HG02610 (cell line): Measurements from ENCODE around the gene PHF14.
"Not testable (repeated sequence)": the region's sequence is repeated elsewhere in the genome, so short reads cannot be mapped to it uniquely, and the experiment has no call there.

Experiments used
- ATAC-seq: cut with Tn5 transposase; IDR thresholded peaks from one replicate; pipeline ENCODE4 v1.9.1; 2021; ENCODE audit warnings: mild to moderate bottlenecking, moderate library complexity; ENCODE audit not compliant: unreplicated experiment

Gene PHF14, protein sequence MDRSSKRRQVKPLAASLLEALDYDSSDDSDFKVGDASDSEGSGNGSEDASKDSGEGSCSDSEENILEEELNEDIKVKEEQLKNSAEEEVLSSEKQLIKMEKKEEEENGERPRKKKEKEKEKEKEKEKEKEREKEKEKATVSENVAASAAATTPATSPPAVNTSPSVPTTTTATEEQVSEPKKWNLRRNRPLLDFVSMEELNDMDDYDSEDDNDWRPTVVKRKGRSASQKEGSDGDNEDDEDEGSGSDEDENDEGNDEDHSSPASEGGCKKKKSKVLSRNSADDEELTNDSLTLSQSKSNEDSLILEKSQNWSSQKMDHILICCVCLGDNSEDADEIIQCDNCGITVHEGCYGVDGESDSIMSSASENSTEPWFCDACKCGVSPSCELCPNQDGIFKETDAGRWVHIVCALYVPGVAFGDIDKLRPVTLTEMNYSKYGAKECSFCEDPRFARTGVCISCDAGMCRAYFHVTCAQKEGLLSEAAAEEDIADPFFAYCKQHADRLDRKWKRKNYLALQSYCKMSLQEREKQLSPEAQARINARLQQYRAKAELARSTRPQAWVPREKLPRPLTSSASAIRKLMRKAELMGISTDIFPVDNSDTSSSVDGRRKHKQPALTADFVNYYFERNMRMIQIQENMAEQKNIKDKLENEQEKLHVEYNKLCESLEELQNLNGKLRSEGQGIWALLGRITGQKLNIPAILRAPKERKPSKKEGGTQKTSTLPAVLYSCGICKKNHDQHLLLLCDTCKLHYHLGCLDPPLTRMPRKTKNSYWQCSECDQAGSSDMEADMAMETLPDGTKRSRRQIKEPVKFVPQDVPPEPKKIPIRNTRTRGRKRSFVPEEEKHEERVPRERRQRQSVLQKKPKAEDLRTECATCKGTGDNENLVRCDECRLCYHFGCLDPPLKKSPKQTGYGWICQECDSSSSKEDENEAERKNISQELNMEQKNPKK

DNA sequence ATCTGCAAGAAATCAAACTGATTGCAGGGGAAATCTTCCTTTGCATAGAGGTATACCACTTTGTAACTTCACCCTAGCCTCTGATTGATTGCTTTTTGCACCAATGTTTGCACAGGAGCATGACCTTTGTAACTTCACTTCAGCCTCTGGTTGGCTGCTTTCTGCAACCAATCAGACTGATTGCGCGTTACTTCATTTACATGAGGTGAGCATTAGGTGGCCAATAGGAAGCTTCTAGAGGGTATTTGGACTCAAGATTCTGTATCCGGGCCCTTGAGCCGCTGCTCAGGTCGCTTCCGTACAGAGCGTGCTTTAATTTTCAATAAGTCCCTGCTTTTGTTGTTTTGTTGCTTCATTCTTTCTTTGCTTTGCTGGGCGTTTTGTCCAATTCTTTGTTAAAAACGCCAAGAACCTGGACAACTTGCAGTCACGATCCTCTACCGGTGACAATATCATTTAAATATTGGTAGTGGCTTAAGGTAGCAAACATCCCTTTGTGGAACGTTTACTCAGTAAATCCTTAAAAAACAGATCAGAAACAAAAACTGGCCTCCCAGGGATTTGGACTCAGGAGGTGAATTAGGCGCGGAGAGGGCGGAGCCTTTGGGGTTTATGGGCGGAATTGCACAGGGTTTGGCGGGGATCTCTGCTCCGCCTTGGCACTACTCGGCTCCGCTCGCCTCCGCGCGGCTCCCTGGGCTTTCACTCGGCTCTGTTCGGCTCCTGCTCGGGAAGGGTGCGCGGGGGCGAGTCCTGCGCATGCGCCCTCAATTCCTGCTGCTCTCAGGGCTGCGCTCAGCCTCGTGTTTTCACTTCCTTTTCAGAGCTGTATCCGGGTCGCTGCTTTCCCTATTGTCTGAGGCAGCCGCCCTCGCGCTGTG is at the start of gene PHF14:
Gene PHF14 (plus strand): TSS at position 812 of the 881 bp plus-strand sequence. CDS start 452 bp downstream, outside the sequence.
- ATAC-seq = peak; percentile 98

DNA sequence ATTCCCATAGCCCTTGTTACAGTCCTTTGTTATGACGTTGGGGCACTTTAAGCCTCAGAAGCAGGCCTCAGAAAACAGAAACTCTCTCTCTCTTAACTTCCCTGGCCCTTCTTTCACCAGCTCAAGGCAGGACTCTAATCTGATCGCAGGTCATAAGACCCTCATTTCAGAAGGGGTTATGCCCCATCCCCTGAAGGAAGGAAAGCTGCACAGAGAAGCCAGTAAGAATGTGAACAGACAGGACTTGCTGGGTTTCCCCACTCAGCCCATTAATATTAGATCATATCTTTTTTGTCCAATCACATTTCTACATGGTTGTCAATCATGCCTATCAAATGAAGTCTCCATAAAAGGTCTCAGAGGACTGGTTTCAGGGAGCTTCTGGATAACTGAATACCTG is 49.3 kb upstream of the PHF14 start:
- no peak for ATAC-seq

DNA sequence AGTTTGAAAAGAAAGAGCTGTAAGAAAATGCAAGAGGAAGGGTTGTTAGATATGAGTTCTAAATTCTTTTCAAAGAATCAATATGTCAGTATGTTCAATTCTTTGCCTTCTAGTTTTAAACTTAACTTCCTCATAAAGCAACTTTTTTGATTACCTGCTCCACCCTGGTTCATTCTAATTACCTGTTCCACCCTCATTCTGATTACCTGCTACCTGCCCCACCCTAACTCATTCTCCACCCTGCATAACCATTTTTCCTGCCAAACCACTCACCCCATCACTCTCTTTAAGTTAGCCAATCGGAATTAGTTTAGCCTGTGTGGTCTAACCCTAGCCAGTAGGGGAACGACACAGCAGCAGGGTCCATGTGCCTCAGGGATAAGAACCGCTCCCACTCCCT is 45.5 kb upstream of the PHF14 start:
- not testable (repeated sequence) for ATAC-seq

DNA sequence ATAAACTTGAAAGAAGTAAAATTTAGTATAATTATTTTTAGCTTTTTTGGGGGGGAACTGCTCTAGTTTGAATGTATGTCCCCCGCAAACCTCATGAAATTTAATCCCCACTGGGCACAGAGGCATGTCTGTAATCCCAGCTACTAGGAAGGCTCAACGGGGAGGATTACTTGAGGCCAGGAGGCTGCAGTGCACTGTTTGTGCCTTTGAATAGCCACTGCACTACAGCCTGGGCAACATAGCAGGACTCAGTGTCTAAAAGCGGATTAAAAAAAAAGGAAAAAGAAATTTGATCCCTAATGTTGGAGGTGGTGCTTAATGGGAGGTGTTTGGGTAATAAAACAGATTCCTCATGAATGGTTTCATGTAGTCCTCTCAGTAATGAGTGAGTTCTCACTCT is 43.1 kb upstream of the PHF14 start:
- no peak for ATAC-seq

DNA sequence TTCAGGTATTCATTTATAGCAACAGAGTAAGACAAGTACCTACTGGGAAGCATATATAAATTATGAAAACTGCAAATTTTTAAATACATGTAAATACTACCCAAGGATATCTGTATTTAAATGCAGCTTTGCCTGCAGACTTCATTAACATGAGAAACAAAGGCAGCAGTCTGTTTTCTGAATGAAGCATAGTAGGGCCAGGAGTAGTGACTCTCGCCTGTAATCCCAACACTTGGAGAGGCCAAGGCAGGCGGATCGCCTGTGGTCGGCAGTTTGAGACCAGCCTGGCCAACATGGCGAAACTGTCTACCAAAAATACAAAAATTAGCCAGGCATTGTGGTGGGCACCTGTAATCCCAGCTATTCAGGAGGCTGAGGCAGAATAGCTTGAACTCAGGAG is 42.5 kb upstream of the PHF14 start:
- ATAC-seq = no peak

DNA sequence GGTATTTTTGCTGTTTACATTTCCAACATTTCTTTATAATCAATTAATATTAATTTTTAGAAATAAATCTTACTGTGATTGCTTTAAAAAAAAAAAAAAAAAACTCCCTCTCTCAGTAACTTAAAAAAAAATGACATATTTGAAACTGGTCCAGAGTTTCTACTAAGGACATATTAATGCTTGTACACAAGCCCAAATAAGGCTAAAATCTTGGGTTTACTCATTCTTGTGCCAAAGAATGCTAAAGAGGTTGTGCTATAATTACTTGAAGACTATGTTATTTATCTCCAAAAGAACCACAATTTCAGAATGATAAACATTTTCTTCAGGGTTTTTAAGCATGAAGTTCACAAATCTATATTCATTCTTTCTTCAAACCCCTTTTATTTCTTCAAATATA is 39.4 kb upstream of the PHF14 start:
- no peak for ATAC-seq

DNA sequence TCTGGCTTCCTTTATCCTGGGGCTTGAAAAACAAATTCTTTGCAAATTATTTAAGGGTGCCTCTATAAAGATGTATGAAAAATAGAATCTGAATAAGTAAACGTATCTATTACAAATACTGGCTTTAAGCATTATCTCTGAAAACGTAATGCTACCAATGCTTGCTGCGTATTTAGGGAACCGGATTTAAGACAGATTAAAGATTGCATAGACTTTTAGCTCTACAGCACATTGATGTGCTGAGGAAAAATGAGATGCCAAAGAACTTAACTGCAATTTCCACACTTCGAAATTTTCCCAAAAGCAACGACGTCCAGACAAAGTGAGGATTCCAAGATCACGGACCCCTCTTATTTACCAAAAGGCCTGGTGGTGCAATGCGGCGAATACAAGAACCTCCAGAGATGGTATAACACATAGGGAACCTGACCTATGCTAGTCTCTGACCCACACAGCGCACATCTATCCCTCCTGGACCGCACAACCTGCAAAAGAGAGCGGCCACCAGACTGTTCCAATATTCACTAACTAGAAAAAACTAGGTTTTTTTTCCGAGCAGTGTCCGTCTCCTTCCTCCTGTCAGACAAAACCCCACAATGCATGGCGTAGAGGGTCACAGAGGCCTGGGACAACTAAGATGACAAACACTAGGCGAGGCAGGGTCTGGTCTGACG is 34.3 kb upstream of the PHF14 start:
- peak; percentile 28 for ATAC-seq

DNA sequence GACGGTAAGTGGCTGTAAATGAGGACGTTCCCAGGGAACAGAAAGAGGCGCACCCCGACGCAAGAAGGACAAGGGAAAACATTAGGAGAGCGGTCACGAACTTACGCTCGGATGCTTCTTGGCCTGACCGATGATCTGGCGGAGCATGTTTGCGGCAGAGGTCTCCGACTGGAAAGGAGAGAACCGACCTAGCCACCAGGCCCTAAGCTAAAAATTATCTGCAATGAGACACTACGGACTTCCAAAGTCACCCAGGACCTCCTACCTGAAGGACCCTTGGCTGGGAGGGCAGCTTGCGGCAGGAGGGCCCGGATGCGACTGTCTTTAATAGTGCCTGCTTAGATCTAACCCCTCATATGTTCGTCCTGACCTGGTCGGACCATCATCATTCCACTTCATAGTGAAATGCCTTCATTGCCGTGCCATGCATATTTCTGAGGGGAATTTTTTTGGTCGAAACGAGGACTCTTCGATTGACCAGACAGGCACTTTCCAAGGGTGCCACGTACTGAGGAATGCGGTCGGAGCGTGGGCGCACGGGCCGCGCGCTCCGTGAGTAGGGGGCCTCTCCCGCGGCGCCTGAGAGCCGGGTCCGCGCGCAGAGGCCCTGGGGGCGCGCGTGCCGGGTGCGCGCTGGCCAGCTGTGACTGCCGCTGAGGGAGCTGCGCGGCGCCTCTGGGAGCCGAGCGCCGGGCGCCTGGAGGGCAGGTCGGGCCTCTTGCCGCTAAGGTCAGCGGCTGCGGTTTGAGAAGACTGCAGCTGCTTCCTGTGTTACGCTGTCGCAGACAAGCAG is 33.6 kb upstream of the PHF14 start:
- peak; percentile 94 for ATAC-seq

DNA sequence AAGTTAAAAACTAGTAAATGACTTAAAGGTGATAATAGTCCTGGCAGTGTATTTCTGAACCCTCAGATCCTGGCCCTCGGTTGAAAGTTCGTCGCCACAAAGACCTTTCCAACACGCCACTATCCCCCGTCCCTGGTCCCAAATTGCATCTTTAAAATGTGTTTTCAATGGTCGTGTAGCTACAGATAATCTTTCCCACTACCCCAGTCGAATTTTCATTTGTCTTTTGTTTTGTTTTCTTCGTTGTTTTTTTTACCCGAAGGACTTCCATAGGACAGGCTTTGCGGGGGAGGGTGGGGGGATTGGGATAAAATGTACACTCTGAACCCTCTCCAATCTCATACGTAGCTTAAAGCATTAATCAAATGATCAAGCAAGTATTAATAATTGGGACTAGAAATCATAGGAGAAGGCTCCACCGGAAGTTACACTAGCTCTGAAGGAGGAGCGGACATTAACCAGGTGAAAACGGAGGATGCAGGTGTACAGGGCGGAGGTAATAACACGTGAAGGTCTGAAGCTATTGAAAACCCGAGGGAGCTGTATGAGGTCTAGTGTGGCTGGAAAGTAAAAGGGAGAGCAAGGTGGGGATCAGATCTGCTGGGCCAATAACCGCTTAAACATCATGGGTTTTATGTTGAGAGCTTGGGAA is 32.8 kb upstream of the PHF14 start:
- ATAC-seq = no peak

DNA sequence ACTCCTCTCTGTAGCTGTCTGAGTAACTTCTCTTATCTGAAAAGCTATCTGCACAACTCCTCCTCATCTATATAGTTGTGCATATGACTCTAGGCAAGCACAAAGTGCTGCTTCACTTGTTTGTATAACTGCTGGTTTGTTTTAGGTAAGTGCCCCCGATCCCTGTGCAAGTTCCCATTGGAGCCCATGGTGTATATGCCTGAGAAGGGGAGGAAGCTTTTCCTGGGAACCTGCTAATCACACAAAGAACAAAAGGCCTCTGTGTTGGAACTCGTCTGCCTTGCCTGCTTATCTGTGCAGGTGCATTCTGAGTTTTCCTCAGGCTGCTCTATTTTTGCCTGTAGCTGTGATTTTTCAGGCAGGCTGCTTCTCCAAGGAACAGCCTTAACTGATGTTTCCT is 23.2 kb upstream of the PHF14 start:
- ATAC-seq = no peak

DNA sequence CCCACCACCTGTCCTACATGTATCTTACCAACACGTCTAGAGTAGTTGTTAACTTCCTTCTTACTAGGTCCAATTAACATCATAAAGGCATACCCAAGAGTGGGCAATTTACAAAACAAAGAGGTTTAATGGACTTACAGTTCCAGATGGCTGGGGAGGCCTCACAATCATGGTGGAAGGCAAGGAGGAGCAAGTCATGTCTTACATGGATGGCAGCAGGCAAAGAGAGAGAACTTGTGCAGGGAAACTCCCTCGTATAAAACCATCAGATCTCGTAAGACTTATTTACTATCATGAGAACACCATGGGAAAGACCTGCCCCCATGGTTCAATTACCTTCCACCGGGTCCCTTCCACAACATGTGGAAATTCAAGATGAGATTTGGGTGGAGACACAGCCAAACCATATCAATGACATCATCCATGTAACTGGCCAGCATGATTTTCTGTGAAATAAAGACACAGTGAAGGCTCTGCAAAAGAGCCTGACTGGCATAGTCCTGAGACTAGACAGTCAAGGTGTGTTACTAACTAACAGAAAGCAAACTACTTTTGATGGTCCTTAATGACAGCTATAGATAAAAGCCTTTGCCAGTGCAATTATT is 22.6 kb upstream of the PHF14 start:
- ATAC-seq = not testable (repeated sequence)

DNA sequence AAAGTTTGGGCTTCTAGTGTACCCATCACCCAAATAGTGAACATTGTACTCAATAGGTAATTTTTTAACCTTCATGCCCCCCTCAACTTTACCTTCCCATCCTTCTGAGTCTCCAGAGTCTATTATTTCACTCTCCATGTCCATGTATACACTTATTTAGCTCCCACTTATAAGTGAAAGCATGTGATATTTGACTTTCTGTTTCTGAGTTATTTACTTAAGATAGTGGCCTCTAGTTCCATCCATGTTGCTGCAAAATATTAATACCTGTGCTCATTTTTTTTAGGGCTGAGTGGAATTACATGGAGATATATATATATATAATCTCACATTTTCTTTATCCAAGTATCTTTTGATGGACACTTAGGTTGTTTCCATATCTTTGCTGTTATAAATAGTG is 21.1 kb upstream of the PHF14 start:
- no peak for ATAC-seq

DNA sequence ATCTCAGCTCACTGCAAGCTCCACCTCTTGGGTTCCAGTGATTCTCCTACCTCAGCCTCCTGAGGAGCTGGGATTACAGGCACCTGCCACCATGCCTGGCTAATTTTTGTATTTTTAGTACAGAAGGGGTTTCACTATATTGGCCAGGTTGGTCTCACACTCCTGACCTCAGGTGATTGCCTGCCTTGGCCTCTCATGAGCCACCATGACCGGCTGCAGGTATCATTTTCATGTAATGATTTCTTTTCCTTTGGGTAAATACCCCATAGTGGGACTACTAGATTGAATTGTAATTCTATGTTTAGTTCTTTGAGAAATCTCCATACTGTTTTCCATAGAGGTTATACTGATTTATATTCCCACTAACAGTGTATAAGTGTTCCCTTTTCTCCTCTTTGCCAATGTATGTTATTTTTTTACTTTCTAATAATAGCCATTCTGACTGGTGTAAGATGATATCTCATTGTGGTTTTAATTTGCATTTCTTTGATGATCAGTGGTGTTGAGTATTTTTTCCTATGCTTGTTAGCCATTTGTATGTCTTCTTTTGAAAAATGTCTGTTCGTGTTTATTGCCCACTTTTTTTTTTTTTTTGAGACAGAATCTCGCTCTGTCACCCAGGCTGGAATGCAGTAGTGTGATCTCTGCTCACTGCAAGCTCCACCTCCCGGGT is 20.5 kb upstream of the PHF14 start:
- ATAC-seq = not testable (repeated sequence)

DNA sequence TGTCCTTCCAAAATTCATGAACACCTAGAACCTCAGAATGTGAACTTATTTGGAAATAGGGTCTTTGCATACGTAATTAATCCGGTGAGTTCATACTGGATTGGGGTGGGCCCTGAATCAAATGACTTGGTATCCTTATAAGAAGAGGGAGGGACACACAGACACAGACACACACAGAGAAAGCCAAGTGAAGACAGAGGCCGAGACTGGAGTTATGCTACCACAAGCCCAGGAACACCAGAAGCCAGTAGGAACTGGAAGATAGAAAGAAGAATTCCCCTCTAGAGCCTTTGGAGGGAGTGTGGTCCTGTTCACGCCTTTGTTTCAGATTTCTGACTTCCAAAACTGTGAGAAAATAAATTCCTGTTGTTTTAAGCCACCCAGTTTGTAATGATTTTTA is 17.1 kb upstream of the PHF14 start:
- ATAC-seq = no peak

DNA sequence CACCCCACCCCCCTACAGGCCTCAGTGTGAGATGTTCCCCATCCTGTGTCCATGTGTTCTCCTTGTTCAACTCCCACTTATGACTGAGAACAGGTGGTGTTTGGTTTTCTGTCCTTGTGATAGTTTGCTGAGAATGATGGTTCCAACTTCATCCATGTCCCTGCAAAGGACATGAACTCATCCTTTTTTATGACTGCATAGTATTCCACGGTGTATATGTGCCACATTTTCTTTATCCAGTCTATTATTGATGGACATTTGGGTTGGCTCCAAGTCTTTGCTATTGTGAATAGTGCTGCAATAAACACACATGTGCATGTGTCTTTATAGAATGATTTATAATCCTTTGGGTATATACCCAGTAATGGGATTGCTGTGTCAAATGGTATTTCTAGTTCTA is 13.4 kb upstream of the PHF14 start:
- not testable (repeated sequence) for ATAC-seq

DNA sequence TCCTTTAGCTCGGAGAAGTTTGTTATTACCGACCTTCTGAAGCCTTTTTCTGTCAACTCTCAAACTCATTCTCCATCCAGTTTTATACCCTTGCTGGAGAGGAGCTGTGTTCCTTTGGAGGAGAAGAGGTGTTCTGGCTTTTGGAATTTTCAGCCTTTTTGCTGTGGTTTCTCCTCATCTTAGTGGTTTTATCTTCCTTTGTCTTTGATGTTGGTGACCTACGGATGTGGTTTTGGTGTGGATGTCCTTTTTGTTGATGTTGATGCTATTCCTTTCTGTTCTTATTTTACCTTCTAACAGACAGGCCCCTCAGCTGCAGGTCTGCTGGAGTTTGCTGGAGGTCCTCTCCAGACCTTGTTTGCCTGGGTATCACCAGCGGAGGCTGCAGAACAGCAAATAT is 8.7 kb upstream of the PHF14 start:
- not testable (repeated sequence) for ATAC-seq

DNA sequence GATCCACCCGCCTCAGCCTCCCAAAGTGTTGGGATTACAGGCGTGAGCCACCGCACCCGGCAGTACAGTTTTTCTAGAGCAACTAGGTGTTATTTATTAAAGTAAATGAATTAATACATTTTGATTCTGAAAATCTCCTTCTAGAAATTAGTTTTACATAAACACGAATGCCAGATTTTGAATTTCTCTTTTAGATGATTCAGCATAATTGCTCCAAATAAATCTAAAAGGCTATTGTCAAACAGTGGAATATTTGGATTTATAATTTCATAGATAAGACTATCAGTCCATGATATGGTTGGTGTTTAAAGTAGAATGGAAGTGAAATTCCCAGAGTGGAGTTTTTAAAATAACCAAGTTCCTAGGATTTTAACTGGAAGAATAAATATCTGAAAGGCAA is 1.5 kb upstream of the PHF14 start:
- no peak for ATAC-seq
